AG09319 (cell line): ENCODE results near the gene CEBPE.

Experiments
- DNase-seq: peaks from one replicate; pipeline ENCODE4 v3.0.0-alpha.2; 2010; ENCODE audit warnings: low read depth; ENCODE audit errors: extremely low read depth
- CTCF ChIP-seq: IDR thresholded peaks from 2 replicates; pipeline ENCODE4 v1.5.1; 2011; ENCODE audit warnings: low read depth, mild to moderate bottlenecking, inconsistent platforms, low read length, moderate library complexity

Gene CEBPE

GRCh38 chr14:23142826-23143225, 23.8 kb upstream of the CEBPE start:
- TF ChIP-seq CTCF: no peak
- no peak for DNase-seq

GRCh38 chr14:23141706-23142444, 22.8 kb upstream of the CEBPE start:
- peak; percentile 57 for DNase-seq
- no peak for TF ChIP-seq CTCF

- no peak for DNase-seq
- no peak for TF ChIP-seq CTCF
These were observed 21.3 kb upstream of the CEBPE start for GRCh38 chr14:23140371-23140770.

GRCh38 chr14:23139874-23140273, 20.8 kb upstream of the CEBPE start:
- DNase-seq: no peak
- no peak for TF ChIP-seq CTCF

- TF ChIP-seq CTCF: no peak
- DNase-seq: no peak
These were observed 18.9 kb upstream of the CEBPE start for GRCh38 chr14:23137813-23138535.

GRCh38 chr14:23137192-23137812, 18.2 kb upstream of the CEBPE start:
- TF ChIP-seq CTCF: no peak
- DNase-seq: no peak

- no peak for DNase-seq
- TF ChIP-seq CTCF: no peak
These were observed 17.6 kb upstream of the CEBPE start for GRCh38 chr14:23136566-23137133.
